ENCODE results near the gene TRAF4.
A peak's percentile ranks its signal among the peaks of the same experiment; 100 is the strongest.
"Not testable (repeated sequence)": the region's sequence is repeated elsewhere in the genome, so short reads cannot be mapped to it uniquely, and the experiment has no call there.

The TRAF4 gene

GRCh38 chr17:28717578-28718332 lies 26.1 kb upstream of the TRAF4 start, which contains the start of gene RAB34:
RAB34 (minus strand) TSS chr17:28717868; CDS start chr17:28717266, 602 bp downstream.
- Histone ChIP-seq H3K9ac (ENCODE audit: low read length) (peak within 1 kb of the TSS; percentile 90), H3K36me3 (ENCODE audit: control insufficient read depth, low read depth, low read length) (peaks cover 46% of the 10 kb centered on the region), H3K4me3 (ENCODE audit: low read length) (peak within 1 kb of the TSS; percentile 91)

GRCh38 chr17:28718333-28719020 lies 25.3 kb upstream of the TRAF4 start:
- Histone ChIP-seq H3K36me3 (ENCODE audit: control insufficient read depth, low read depth, low read length) (peaks cover 49% of the 10 kb centered on the region), H3K27ac (ENCODE audit: low read length) (peak overlapping the region; percentile 83), H3K4me3 (ENCODE audit: low read length) (peak overlapping the region; percentile 91), H3K27me3 (ENCODE audit: control insufficient read depth, insufficient read depth, low read length) (no peaks in the 10 kb centered on the region), H3K9ac (ENCODE audit: low read length) (peak overlapping the region; percentile 74), H3K9me3 (ENCODE audit: control insufficient read depth, low read depth, low read length) (no peaks in the 10 kb centered on the region), H3K4me1 (ENCODE audit: control insufficient read depth, low read depth, low read length) (peaks cover 31% of the 10 kb centered on the region)

More at GRCh38 chr17:28717578-28718332, 26.1 kb upstream of the TRAF4 start, which contains the start of gene RAB34:
- no peaks in the 10 kb centered on the region for H3K9me3 ChIP-seq (ENCODE audit: control insufficient read depth, low read depth, low read length)
- no peaks in the 10 kb centered on the region for H3K27me3 ChIP-seq (ENCODE audit: control insufficient read depth, insufficient read depth, low read length)
- H3K27ac ChIP-seq (ENCODE audit: low read length): peak within 1 kb of the TSS; percentile 83
- peaks cover 32% of the 10 kb centered on the region for H3K4me1 ChIP-seq (ENCODE audit: control insufficient read depth, low read depth, low read length)

DNA sequence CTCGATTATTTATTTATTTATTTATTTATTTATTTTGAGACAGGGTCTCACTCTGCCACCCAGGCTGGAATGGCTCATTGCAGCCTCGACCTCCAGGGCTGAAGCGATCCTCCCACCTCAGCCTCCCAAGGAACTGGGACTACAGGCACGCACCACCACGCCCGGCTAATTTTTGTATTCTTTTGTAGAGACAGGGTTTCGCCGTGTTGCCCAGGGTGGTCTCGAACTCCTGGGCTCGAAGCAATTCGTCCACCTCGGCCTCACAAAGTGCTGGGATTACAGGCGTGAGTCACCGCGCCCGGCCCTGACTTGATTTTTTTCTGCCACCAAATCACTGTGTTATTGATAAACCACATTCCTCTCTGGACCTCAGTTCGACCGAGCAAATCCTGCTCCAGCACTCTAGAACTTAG lies 24.8 kb upstream of the TRAF4 start:
- Histone ChIP-seq H3K9me3 (ENCODE audit: control insufficient read depth, low read depth, low read length) (no peaks in the 10 kb centered on the region), H3K36me3 (ENCODE audit: control insufficient read depth, low read depth, low read length) (peaks cover 48% of the 10 kb centered on the region), H3K4me1 (ENCODE audit: control insufficient read depth, low read depth, low read length) (peaks cover 31% of the 10 kb centered on the region), H3K27me3 (ENCODE audit: control insufficient read depth, insufficient read depth, low read length) (no peaks in the 10 kb centered on the region), H3K27ac (ENCODE audit: low read length) (peak overlapping the region; percentile 89), H3K9ac (ENCODE audit: low read length) (peak overlapping the region; percentile 94), H3K4me3 (ENCODE audit: low read length) (peak overlapping the region; percentile 91)

DNA sequence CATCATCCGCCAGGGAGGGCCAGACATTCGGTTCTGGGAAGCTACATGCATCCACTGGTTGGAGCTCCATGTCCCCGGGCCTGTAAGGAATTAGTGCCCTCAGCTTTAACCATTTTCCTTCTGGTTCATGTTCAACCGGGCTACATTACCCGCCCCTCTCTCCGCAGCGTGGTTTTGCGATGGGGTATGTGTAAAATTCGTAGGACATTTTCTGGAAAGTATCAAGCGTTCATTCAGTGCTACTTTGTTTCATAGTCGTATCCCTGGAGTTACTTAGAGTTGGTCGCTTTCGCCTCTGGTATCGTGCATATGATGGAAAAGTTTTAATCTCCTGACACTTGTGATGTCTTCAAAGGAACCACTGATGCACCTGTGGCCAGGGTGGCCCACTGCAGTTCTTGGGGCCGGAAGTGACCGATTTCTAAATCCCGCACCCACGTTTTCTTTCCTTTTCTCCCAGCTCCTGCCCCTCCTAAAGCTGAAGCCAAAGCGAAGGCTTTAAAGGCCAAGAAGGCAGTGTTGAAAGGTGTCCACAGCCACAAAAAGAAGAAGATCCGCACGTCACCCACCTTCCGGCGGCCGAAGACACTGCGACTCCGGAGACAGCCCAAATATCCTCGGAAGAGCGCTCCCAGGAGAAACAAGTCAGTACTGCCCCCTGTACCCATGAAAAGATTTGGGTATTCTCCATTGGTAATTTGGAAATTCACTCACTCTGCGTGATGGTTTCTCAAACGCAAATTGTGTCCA lies 23.4 kb upstream of the TRAF4 start:
- Histone ChIP-seq H3K27ac (ENCODE audit: low read length) (peak overlapping the region; percentile 89), H3K9ac (ENCODE audit: low read length) (peak overlapping the region; percentile 94), H3K9me3 (ENCODE audit: control insufficient read depth, low read depth, low read length) (no peaks in the 10 kb centered on the region), H3K4me3 (ENCODE audit: low read length) (peak overlapping the region; percentile 91), H3K36me3 (ENCODE audit: control insufficient read depth, low read depth, low read length) (peaks cover 47% of the 10 kb centered on the region), H3K4me1 (ENCODE audit: control insufficient read depth, low read depth, low read length) (peaks cover 37% of the 10 kb centered on the region), H3K27me3 (ENCODE audit: control insufficient read depth, insufficient read depth, low read length) (no peaks in the 10 kb centered on the region)

DNA sequence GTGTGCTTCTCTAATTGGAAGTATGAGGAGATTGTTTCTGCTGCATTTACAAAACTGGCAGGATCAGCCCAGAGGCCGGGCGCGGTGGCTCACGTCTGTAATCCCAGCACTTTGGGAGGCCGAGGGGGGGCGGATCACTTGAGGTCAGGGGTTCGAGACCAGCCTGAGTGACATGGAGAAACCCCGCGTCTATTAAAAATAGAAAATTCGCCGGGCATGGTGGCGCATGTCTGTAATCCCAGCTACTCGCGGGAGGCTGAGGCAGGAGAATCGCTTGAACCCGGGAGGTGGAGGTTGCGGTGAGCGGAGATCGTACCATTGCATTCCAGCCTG lies 22.8 kb upstream of the TRAF4 start:
- Histone ChIP-seq H3K9ac (ENCODE audit: low read length) (peak overlapping the region; percentile 94), H3K4me1 (ENCODE audit: control insufficient read depth, low read depth, low read length) (peaks cover 36% of the 10 kb centered on the region), H3K36me3 (ENCODE audit: control insufficient read depth, low read depth, low read length) (peaks cover 44% of the 10 kb centered on the region), H3K27ac (ENCODE audit: low read length) (peak overlapping the region; percentile 89), H3K4me3 (ENCODE audit: low read length) (peak overlapping the region; percentile 91)
- H3K27me3 ChIP-seq (ENCODE audit: control insufficient read depth, insufficient read depth, low read length); H3K9me3 ChIP-seq (ENCODE audit: control insufficient read depth, low read depth, low read length): not testable (repeated sequence)

GRCh38 chr17:28722417-28723158 lies 21.2 kb upstream of the TRAF4 start:
- Histone ChIP-seq H3K4me3 (ENCODE audit: low read length) (peak overlapping the region; percentile 91), H3K27ac (ENCODE audit: low read length) (no peak overlapping the region), H3K4me1 (ENCODE audit: control insufficient read depth, low read depth, low read length) (peaks cover 29% of the 10 kb centered on the region), H3K9ac (ENCODE audit: low read length) (no peak overlapping the region), H3K27me3 (ENCODE audit: control insufficient read depth, insufficient read depth, low read length) (no peaks in the 10 kb centered on the region), H3K9me3 (ENCODE audit: control insufficient read depth, low read depth, low read length) (no peaks in the 10 kb centered on the region), H3K36me3 (ENCODE audit: control insufficient read depth, low read depth, low read length) (peaks cover 44% of the 10 kb centered on the region)

DNA sequence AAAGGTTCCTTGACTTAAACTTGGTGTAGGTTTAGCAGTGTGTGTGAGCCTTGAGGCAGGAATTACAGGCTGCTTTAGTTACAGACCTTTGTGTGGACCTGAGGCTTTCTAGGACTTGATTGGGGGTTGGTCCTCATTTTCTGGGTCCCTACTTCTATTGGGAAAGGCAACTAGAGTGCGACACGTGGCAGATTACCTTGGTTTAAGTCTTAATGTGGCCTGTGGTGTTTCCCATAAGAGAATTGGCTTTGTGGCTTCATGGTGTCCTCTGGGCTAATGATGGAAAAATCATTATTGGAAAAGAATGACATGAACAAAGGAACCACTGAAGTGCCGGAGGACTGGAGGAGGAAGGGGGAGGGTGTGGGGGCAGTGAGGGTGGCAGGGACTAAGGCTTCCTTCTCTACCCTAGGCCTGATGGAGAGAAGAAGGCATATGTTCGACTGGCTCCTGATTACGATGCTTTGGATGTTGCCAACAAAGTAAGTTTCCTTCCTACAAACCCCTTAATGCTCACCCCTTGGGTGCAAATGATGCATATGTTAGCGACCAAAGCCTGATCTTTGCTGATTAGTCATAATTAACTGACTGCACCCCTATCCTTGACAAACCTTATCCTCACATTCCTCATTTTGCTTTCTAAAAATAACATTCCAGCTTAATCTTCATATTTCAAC lies 20.5 kb upstream of the TRAF4 start:
- H3K9ac ChIP-seq (ENCODE audit: low read length): no peak overlapping the region
- H3K36me3 ChIP-seq (ENCODE audit: control insufficient read depth, low read depth, low read length): peaks cover 44% of the 10 kb centered on the region
- H3K27me3 ChIP-seq (ENCODE audit: control insufficient read depth, insufficient read depth, low read length): no peaks in the 10 kb centered on the region
- peaks cover 27% of the 10 kb centered on the region for H3K4me1 ChIP-seq (ENCODE audit: control insufficient read depth, low read depth, low read length)
- no peak overlapping the region for H3K27ac ChIP-seq (ENCODE audit: low read length)
- no peaks in the 10 kb centered on the region for H3K9me3 ChIP-seq (ENCODE audit: control insufficient read depth, low read depth, low read length)
- peak overlapping the region; percentile 91 for H3K4me3 ChIP-seq (ENCODE audit: low read length)

GRCh38 chr17:28723836-28724499 lies 19.8 kb upstream of the TRAF4 start:
- H3K4me3 ChIP-seq (ENCODE audit: low read length): peak overlapping the region; percentile 64
- H3K9me3 ChIP-seq (ENCODE audit: control insufficient read depth, low read depth, low read length); H3K27ac ChIP-seq (ENCODE audit: low read length); H3K27me3 ChIP-seq (ENCODE audit: control insufficient read depth, insufficient read depth, low read length); H3K9ac ChIP-seq (ENCODE audit: low read length): not testable (repeated sequence)
- H3K36me3 ChIP-seq (ENCODE audit: control insufficient read depth, low read depth, low read length): peaks cover 44% of the 10 kb centered on the region
- peaks cover 23% of the 10 kb centered on the region for H3K4me1 ChIP-seq (ENCODE audit: control insufficient read depth, low read depth, low read length)

DNA sequence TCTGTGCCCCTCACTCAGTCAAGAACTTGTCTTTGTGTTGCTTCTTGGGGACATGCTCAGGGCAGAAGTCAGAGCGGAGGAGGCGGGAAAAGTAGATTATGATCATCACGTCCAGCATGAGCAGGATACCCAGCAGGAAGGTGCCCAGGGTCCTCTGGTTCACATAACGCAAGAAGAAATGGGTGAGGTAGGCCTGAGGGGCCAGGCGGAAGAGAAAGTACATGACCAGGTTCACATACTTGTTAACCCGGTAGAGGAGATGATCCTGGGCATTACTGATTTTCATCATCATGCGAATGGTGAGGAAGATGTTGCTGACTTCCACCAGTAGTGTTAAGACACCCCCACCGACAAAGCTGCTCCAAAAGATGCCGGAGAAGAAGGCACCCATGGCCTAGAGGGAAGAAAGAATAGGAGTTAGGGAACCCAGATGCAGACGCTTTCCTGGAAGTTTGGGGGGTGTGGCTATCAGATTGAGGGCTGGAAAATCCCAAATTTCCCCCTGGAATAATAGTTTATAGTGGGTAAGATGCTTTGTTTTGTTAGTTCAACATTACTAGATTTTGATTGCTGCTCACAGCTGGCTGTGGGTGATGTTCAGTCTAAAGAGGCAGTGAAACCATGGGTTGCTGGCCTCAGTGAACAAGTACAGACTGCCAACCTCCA lies 19.2 kb upstream of the TRAF4 start:
- peak overlapping the region; percentile 64 for H3K4me3 ChIP-seq (ENCODE audit: low read length)
- peaks cover 44% of the 10 kb centered on the region for H3K36me3 ChIP-seq (ENCODE audit: control insufficient read depth, low read depth, low read length)
- no peaks in the 10 kb centered on the region for H3K9me3 ChIP-seq (ENCODE audit: control insufficient read depth, low read depth, low read length)
- H3K4me1 ChIP-seq (ENCODE audit: control insufficient read depth, low read depth, low read length): peaks cover 23% of the 10 kb centered on the region
- H3K27me3 ChIP-seq (ENCODE audit: control insufficient read depth, insufficient read depth, low read length): no peaks in the 10 kb centered on the region
- peak overlapping the region; percentile 92 for H3K9ac ChIP-seq (ENCODE audit: low read length)
- no peak overlapping the region for H3K27ac ChIP-seq (ENCODE audit: low read length)

DNA sequence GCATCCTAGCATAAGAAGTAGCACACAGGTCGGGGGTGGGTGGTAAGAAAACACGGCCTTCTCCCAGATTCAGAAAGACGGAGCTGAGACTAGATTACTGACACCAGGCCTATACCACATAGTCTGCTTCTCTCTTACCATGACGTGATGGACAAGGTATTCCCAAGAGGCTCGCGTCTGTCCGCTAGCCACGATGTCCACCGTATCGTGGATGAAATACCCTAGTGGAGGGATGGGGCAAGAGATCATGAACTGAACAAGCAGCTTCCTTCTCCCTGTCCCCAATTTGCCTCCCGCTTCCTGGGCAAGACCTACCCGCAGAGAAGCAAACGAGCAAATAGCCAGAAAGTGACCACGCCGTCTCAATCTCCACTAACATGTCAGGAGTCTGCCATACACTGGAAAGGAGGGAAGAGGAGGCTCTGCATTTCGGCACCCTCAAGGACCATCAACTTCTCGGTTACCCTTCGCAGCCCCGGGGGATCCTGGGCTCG lies 18.6 kb upstream of the TRAF4 start:
- no peaks in the 10 kb centered on the region for H3K9me3 ChIP-seq (ENCODE audit: control insufficient read depth, low read depth, low read length)
- H3K27ac ChIP-seq (ENCODE audit: low read length): peak overlapping the region; percentile 54
- H3K9ac ChIP-seq (ENCODE audit: low read length): peak overlapping the region; percentile 92
- H3K27me3 ChIP-seq (ENCODE audit: control insufficient read depth, insufficient read depth, low read length): no peaks in the 10 kb centered on the region
- H3K4me3 ChIP-seq (ENCODE audit: low read length): peak overlapping the region; percentile 64
- peaks cover 23% of the 10 kb centered on the region for H3K4me1 ChIP-seq (ENCODE audit: control insufficient read depth, low read depth, low read length)
- H3K36me3 ChIP-seq (ENCODE audit: control insufficient read depth, low read depth, low read length): peaks cover 44% of the 10 kb centered on the region
